ENCODE results near the gene MINAR1. TPM values are rescaled to one million over a fixed set of nuclear protein-coding genes. Genes with fewer than 3 reads are reported as not detected.

Gene MINAR1
- total RNA-seq, 1 experiment from 2014 or later = 1.4 TPM

- no peak for TF ChIP-seq ZNF281 (CRISPR knock-in tag; IDR thresholded peaks at IDR 0.05)
These were observed 14.9 kb downstream of the MINAR1 start (continued) for GRCh38 chr15:79447060-79447459.

GRCh38 chr15:79450648-79451047, 18.5 kb downstream of the MINAR1 start:
- ATAC-seq (0 out of 2 replicates have a peak, but pooled peaks have one; percentile 22), DNase-seq (ENCODE audit: low spot score) (no peak)
- Mint-ChIP-seq H3K27ac (no peak overlapping the region), H3K27me3 (ENCODE audit: low read depth) (no peaks in the 10 kb centered on the region), H3K4me3 (no peak overlapping the region), H3K9me3 (peaks cover 8% of the 10 kb centered on the region; the same call in 1 of the 2 replicates), H3K36me3 (no peaks in the 10 kb centered on the region), H3K4me1 (no peaks in the 10 kb centered on the region)
- ChIA-PET POLR2A (interaction anchor here (0.6 kb wide), 1 partner anchor 243 kb away, joined by 3 read pairs; no protein-coding TSS in a partner anchor), CTCF (interaction anchor here (0.6 to 5.4 kb wide), 10 partner anchors 19 to 409 kb away, joined by 3 to 59 read pairs (median 8); partner anchors contain the start of gene MINAR1)
- TF ChIP-seq ARID4B (CRISPR knock-in tag; IDR thresholded peaks at IDR 0.05; ENCODE audit: borderline replicate concordance) (no peak), NR1H2 (CRISPR knock-in tag; IDR thresholded peaks at IDR 0.05) (no peak), NR2C2 (CRISPR knock-in tag; IDR thresholded peaks at IDR 0.05) (no peak), CREM (CRISPR knock-in tag; IDR thresholded peaks at IDR 0.05) (no peak), MYBL2 (CRISPR knock-in tag; IDR thresholded peaks at IDR 0.05) (no peak), TP53 (CRISPR knock-in tag; IDR thresholded peaks at IDR 0.05) (no peak), USF2 (CRISPR knock-in tag; IDR thresholded peaks at IDR 0.05) (no peak), EMX1 (CRISPR knock-in tag; IDR thresholded peaks at IDR 0.05) (no peak), ETV6 (CRISPR knock-in tag; IDR thresholded peaks at IDR 0.05) (no peak), STAT6 (CRISPR knock-in tag; conservative IDR thresholded peaks at IDR 0.05; ENCODE audit: low read depth) (no peak), MXD4 (CRISPR knock-in tag; IDR thresholded peaks at IDR 0.05; ENCODE audit: borderline replicate concordance) (no peak)
- TF ChIP-seq, protein P1, sequence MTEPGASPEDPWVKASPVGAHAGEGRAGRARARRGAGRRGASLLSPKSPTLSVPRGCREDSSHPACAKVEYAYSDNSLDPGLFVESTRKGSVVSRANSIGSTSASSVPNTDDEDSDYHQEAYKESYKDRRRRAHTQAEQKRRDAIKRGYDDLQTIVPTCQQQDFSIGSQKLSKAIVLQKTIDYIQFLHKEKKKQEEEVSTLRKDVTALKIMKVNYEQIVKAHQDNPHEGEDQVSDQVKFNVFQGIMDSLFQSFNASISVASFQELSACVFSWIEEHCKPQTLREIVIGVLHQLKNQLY (CRISPR knock-in tag; IDR thresholded peaks at IDR 0.05) = no peak
- TF ChIP-seq, protein P2, sequence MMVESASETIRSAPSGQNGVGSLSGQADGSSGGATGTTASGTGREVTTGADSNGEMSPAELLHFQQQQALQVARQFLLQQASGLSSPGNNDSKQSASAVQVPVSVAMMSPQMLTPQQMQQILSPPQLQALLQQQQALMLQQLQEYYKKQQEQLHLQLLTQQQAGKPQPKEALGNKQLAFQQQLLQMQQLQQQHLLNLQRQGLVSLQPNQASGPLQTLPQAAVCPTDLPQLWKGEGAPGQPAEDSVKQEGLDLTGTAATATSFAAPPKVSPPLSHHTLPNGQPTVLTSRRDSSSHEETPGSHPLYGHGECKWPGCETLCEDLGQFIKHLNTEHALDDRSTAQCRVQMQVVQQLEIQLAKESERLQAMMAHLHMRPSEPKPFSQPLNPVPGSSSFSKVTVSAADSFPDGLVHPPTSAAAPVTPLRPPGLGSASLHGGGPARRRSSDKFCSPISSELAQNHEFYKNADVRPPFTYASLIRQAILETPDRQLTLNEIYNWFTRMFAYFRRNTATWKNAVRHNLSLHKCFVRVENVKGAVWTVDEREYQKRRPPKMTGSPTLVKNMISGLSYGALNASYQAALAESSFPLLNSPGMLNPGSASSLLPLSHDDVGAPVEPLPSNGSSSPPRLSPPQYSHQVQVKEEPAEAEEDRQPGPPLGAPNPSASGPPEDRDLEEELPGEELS (CRISPR knock-in tag; IDR thresholded peaks at IDR 0.05) = no peak
- TF ChIP-seq, protein P3, sequence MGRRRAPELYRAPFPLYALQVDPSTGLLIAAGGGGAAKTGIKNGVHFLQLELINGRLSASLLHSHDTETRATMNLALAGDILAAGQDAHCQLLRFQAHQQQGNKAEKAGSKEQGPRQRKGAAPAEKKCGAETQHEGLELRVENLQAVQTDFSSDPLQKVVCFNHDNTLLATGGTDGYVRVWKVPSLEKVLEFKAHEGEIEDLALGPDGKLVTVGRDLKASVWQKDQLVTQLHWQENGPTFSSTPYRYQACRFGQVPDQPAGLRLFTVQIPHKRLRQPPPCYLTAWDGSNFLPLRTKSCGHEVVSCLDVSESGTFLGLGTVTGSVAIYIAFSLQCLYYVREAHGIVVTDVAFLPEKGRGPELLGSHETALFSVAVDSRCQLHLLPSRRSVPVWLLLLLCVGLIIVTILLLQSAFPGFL (CRISPR knock-in tag; IDR thresholded peaks at IDR 0.05; ENCODE audit: borderline replicate concordance) = no peak
- TF ChIP-seq, protein P4, sequence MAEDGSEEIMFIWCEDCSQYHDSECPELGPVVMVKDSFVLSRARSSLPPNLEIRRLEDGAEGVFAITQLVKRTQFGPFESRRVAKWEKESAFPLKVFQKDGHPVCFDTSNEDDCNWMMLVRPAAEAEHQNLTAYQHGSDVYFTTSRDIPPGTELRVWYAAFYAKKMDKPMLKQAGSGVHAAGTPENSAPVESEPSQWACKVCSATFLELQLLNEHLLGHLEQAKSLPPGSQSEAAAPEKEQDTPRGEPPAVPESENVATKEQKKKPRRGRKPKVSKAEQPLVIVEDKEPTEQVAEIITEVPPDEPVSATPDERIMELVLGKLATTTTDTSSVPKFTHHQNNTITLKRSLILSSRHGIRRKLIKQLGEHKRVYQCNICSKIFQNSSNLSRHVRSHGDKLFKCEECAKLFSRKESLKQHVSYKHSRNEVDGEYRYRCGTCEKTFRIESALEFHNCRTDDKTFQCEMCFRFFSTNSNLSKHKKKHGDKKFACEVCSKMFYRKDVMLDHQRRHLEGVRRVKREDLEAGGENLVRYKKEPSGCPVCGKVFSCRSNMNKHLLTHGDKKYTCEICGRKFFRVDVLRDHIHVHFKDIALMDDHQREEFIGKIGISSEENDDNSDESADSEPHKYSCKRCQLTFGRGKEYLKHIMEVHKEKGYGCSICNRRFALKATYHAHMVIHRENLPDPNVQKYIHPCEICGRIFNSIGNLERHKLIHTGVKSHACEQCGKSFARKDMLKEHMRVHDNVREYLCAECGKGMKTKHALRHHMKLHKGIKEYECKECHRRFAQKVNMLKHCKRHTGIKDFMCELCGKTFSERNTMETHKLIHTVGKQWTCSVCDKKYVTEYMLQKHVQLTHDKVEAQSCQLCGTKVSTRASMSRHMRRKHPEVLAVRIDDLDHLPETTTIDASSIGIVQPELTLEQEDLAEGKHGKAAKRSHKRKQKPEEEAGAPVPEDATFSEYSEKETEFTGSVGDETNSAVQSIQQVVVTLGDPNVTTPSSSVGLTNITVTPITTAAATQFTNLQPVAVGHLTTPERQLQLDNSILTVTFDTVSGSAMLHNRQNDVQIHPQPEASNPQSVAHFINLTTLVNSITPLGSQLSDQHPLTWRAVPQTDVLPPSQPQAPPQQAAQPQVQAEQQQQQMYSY (CRISPR knock-in tag; IDR thresholded peaks at IDR 0.05) = no peak

All from WTC11 (cell line).